NOMO-1 (cell line): ENCODE measurements around the gene C1orf226.

Experiments used
- DNase-seq, 2 experiments: peaks; one replicate each; lab custom pipeline; 2025; ENCODE audit not compliant: unreplicated experiment in 2 of 2; lab: John Stamatoyannopoulos, UW

C1orf226 gene

DNA sequence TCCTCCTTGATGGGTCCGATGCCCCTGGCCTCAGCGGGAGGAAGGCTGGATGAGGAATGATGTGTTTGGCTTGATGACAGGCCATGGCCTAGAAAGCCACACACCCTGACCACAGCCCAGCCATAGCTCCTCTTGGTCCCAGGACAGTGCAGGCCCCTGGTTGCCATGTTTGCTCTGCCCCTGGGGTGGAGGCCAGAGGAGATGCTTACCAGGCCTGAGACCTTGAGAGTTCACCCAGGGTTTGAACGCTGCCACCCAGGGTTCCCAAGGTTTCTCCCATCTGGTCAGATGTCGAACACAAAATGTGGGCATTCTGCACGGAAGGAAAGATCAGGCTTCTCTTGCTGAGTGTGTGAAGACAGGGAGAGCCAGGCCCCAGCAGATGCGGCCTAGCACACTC, 2.6 kb downstream of the C1orf226 start:
- DNase-seq: no peak

DNA sequence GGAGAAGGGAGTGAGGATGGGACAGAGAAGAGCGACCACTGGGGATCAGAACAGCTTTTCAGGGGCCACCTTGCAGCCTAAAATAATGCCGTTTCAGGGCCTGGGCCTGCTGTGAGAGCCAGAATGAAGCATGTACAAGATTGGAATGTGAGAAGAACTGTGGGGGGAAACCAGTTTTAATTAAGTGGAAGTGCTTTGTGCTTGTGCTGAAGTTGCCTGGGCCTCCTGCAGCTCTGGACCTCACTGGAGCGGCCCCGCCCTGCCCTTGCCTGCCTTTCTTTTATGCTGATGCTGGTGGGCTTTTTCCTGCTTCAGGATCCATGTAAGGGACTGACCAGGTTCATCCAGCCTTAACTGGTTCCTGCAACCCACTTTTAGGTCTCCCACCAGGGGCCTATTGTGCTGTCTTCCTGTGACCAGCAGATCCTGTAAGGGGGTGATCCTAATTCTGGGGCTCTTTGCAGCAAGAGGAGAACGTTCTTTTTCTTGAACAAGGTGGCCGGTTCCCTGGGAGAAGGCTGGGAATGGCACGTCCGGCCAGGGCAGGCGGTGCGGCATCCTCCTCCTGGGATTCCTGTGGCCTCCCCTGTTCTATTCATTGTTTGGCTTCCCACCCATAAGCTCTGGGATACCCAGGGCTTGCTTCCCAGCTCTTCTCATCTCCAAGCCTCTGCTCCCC, 3.2 kb downstream of the C1orf226 start:
- DNase-seq: no peak

GRCh38 chr1:162385280-162385623, 3.7 kb downstream of the C1orf226 start:
- DNase-seq: no peak

DNA sequence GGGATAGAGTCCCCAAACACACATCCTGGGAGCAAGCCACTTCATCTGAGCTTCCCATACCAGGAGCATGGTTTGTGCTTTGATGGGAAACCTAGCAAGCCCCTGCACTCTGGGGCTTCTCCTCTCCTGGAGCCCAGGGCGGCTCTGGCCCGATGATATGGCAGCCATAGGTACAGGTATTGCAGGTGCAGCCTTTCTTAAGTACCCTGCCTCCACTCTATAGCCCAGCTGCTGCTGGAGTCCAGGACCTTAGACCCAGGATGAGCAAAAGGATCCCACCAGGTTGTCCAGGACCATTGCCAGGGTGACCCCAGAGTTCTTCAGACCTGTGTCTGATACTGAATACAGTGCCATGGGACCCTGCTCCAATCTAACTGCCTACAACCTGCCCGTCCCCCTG, 4.2 kb downstream of the C1orf226 start:
- DNase-seq: no peak

- DNase-seq: no peak
These were observed 5.0 kb downstream of the C1orf226 start for GRCh38 chr1:162386292-162387225.

DNA sequence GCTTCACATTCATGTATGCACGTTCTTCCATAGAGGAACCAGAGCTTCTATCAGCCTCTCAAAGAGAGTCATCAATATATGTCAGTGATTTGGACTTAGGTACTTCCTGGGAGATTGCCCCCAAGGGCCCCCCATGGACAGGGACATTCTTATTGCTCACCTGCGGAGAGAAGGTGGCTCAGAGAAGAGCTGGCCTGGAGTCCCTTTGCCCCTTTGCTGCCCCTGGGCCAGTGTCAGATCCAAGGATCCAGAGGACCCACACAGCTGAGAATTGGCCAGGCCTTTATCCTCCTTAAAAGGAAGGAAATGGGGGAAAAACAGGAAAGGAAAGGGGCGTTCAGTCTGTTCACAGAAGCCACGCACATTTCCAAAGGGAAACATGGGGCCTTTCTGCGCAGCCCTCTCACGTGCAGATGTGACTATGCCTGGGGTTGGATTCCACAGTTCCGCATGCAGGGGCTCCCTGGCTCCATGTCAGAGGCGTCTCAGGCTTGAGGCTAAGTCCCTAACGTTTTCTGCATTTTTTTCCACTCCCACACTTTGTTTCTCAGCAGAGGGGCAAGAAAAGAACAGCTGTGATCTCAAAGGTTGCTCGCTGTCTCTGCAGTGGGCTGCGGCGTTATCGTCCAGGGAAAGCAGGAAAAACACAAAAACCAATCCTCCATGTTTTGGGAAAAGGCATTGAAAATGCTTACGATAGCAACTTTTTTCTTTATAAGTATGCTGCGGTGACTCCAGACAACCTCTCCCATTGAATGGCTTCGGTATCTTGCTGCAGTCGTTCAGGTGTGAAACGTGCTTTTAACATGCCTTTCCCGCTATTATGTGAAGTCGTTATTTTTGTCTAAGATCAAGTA, 5.9 kb downstream of the C1orf226 start:
- DNase-seq: no peak

DNA sequence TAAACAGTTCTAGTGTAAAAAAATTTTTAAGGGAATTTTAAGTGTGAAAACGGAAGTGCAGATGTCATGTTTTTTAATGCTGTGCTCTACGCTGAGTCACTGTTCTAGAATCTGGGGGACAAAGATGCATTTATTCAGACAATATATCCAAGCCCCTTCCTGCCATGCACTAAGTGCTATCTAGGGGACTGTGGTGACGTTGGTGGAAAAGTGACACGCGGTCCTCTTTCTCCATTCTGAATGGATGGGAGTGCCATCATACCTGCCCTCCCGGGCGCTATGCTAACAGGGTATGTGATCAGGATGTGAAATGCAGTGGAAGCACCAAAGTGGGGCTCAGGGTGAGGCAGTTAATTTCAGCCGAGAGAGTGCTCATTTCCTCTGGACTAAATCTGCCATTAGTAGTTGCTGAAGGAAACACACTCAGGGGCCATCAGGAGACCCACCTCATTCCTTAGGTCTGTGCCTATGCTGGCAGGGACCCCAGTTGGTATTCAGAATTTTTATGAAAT, 6.6 kb downstream of the C1orf226 start:
- no peak for DNase-seq

GRCh38 chr1:162388615-162389014, 7.1 kb downstream of the C1orf226 start:
- DNase-seq: no peak

DNA sequence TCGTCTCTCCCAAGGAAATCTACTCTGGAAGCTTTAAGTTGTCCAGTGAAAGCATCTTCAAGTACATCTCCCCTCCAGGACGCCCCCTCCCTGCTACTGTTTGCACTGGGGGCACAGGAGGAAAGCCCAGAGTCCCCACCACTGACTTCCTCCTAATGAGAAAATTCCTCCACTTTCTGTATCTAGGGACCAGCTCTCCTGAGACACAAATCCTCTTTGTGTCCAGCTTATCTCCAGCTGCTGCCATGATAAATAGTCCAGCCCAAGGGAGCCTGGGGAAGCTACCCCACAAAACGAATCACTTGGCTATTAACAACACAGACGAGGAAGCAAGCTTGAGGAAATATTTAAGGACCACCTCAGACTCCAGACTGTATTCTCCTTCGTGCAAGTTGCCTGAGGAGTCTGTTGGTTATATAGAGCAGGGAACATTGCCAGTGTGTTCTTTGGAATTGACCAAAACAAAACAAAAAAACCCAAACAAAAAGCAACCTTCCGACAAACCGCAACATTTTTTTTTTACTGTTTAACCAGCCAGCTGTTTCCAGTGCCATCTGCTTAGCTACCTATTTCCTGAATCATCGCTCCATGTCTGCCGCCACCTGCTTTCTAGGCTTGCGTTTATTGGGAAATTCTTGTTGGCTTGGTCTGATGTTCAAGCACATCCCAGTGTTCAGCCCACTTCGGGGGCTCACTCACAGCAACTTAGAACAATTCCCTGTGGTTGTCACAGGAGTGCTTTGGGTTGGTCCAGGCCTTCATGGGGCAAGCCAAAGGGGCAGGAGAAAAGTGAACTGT, 7.7 kb downstream of the C1orf226 start:
- no peak for DNase-seq

GRCh38 chr1:162389971-162390370, 8.4 kb downstream of the C1orf226 start:
- DNase-seq: no peak

- DNase-seq: no peak
These were observed 9.1 kb downstream of the C1orf226 start for GRCh38 chr1:162390396-162391185.

- DNase-seq: peak; percentile 10 to 38
These were observed 10.4 kb downstream of the C1orf226 start for GRCh38 chr1:162391790-162392563.

GRCh38 chr1:162396201-162396906, 14.8 kb downstream of the C1orf226 start:
- no peak for DNase-seq

- no peak for DNase-seq
These were observed 15.5 kb downstream of the C1orf226 start for GRCh38 chr1:162397039-162397448.

- no peak for DNase-seq
These were observed 16.5 kb downstream of the C1orf226 start for GRCh38 chr1:162397943-162398560.

- no peak for DNase-seq
These were observed 17.6 kb downstream of the C1orf226 start for GRCh38 chr1:162398999-162399580.

DNA sequence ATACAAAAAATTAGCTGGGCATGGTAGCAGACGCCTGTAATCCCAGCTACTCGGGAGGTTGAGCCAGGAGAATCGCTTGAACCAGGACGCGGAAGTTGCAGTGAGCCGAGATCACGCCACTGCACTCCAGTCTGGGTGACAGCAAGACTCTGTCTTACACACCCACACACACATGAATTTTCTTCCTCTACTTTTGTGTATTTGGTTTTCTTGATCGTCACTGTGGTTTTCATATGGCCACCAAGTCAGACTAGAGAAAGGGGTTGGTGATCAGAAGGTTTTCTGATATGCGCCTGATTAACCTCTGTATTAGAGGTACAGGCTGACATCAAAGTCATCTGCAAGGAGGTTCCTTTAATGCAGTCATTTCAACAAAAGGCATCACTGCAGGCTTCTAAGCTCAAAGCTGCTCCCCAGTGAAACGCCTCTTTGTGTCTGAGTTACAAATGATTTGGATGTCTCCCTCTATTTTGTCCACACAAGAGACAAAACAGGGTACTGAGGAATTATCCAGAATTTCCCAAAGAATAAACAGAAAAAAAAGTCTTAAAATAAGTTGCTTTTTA, 19.3 kb downstream of the C1orf226 start:
- DNase-seq: no peak
